K562 (cell line): ENCODE measurements around the gene QARS1. TPM values are rescaled to one million over a fixed set of nuclear protein-coding genes. Genes with fewer than 3 reads are reported as not detected.

Experiments used
- CREBBP ChIP-seq: IDR thresholded peaks from one replicate; pipeline ENCODE4 v1.6.1; 2012; ENCODE audit warnings: low read depth, mild to moderate bottlenecking, control low read depth, inconsistent platforms, low read length
- MTA1 ChIP-seq: fragments of 450-650 bp; IDR thresholded peaks from 2 replicates; pipeline ENCODE4 v1.6.1; 2017; ENCODE audit warnings: borderline replicate concordance
- NCOA2 ChIP-seq, 2 experiments: fragments of 450-650 bp; IDR thresholded peaks; 2 replicates each; pipeline ENCODE4 v1.6.1; 2018; ENCODE audit warnings: mild to moderate bottlenecking in 2 of 2, moderate library complexity in 1 of 2; ENCODE audit not compliant: partially characterized antibody in 2 of 2
- POLR3A ChIP-seq: IDR thresholded peaks from 2 replicates; pipeline ENCODE4 v1.6.1; 2011; ENCODE audit warnings: borderline replicate concordance, mild to moderate bottlenecking, moderate library complexity; ENCODE audit not compliant: insufficient read length, insufficient read depth; ENCODE audit errors: extremely low read depth
- SETDB1 ChIP-seq: IDR thresholded peaks from one replicate; pipeline ENCODE4 v1.6.1; 2012; ENCODE audit warnings: low read length, control low read depth, inconsistent platforms
- U2AF1 ChIP-seq: fragments of 200-400 bp; formaldehyde crosslinking; optimal IDR thresholded peaks from 2 replicates; pipeline ENCODE3; 2017; ENCODE audit warnings: mild to moderate bottlenecking, low read depth, low read length, moderate library complexity
- ZBTB7A ChIP-seq: IDR thresholded peaks from 2 replicates; pipeline ENCODE4 v1.6.1; 2011; ENCODE audit warnings: low read depth, mild to moderate bottlenecking, low read length, moderate library complexity, borderline replicate concordance; ENCODE audit not compliant: control insufficient read depth
- ZNF583 ChIP-seq: fragments of 250-450 bp; sonication (Bioruptor Pico); IDR thresholded peaks from 2 replicates; pipeline ENCODE4 v1.4.0; 2020
- ZNF707 ChIP-seq: fragments of 250-450 bp; sonication (Bioruptor Pico); conservative IDR thresholded peaks from 2 replicates; pipeline ENCODE4 v1.8.0; 2022; ENCODE audit warnings: inconsistent platforms, mild to moderate bottlenecking, moderate library complexity
- polyA plus RNA-seq, 8 experiments: library from polyadenylated mRNA; depleted of rRNA in 4 of 8; stranded (reverse) in 5 of 8; unstranded in 3 of 8; fragments of >200 nt; fragmentation: Nextera tagmentation in 2 of 8; fragmentation: Illumina TruSeq in 1 of 8; extraction: Ambion mirVana in 2 of 8; extraction: Trizol in 1 of 8; gene quantifications; 2 replicates each; pipeline versions ENCODE4 v1.2.1 to v1.2.3, GENCODE V29; 2011 to 2014; ENCODE audit warnings: inconsistent platforms in 1 of 8, missing spikeins in 1 of 8
- total RNA-seq, 7 experiments: library from RNA; depleted of rRNA in 6 of 7; stranded (reverse); fragments of >200 nt in 6 of 7; fragmentation: Illumina TruSeq in 2 of 7; extraction: Trizol in 2 of 7; gene quantifications; 2 replicates each; pipeline versions ENCODE4 v1.2.1 to v1.2.3, GENCODE V29; 2011 to 2021; ENCODE audit warnings: low replicate concordance in 1 of 7
- TF ChIP-seq, protein P1 (sequence below): sonication (generic); formaldehyde crosslinking; IDR thresholded peaks from 2 replicates; pipeline ENCODE4 v1.8.1; 2023; ENCODE audit warnings: mild to moderate bottlenecking, missing genetic modification reagents, moderate library complexity
- TF ChIP-seq, protein P2 (sequence below): sonication (generic); formaldehyde crosslinking; IDR thresholded peaks from 2 replicates; pipeline ENCODE4 v1.8.0; 2023; ENCODE audit warnings: missing genetic modification reagents, mild to moderate bottlenecking, borderline replicate concordance
- TF ChIP-seq, protein P3 (sequence below): fragments of 250-450 bp; sonication (Bioruptor Pico); IDR thresholded peaks from 2 replicates; pipeline ENCODE4 v1.8.0; 2022; ENCODE audit warnings: inconsistent platforms, mild to moderate bottlenecking, moderate library complexity, borderline replicate concordance
- TF ChIP-seq, protein P4 (sequence below): sonication (generic); formaldehyde crosslinking; IDR thresholded peaks from 2 replicates; pipeline ENCODE4 v1.8.1; 2023; ENCODE audit warnings: mild to moderate bottlenecking, missing genetic modification reagents

Gene QARS1
- total and polyA plus RNA-seq, 9 of the 15 experiments (the other 6 are each of a cell fraction or from before 2014, with no cell fraction given), result 148 to 310 (median 273) TPM

DNA sequence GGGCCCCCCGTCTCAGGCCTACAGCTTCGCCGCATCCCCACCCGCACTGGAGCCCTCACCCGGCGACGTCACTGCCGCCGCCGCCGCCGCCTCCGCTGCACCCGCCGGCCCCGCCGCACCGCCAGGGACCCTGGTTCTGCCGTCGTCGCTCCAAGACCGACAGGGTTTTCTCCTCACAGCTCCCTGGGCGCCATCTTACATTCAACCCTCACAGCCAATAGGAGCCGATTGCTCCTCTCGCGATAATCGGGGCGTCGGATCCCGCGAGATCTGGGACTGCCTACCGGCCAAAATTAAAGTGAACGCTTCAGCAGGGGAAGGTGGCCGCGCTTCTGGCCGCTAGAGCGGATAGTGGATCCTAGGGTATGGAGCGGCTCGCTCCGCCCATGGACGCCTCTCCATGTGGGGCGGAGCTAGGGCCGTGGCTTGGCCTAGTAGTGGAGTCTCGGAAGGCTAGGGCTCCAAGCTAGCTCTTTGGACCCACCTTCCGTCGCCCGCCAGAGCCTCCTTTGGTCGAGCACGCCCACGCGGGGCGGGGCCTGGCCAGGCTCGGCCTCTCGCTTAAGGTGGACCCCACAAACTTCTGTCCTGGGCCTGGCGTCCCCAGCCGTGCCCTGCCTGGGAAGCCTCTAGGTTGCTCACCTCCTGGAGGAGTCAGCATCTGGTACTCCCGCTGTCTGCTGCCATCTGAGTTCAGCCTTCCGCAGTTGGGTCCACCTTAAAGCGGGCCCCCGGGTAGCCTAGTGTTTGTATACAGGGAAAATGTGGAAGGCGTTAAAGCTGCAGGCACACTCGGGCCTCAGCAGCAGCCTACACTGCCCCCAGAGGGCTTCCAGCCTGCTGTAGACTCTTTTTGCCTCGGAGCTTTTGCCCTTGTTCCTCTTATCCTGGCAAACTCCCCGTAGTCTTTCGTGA lies 10.4 kb downstream of the QARS1 start, which contains the start of gene QRICH1 (continued):
- TF ChIP-seq, protein P1, sequence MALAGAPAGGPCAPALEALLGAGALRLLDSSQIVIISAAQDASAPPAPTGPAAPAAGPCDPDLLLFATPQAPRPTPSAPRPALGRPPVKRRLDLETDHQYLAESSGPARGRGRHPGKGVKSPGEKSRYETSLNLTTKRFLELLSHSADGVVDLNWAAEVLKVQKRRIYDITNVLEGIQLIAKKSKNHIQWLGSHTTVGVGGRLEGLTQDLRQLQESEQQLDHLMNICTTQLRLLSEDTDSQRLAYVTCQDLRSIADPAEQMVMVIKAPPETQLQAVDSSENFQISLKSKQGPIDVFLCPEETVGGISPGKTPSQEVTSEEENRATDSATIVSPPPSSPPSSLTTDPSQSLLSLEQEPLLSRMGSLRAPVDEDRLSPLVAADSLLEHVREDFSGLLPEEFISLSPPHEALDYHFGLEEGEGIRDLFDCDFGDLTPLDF (CRISPR knock-in tag), result no peak; the same call in 1 of the 2 replicates
- TF ChIP-seq, protein P2, sequence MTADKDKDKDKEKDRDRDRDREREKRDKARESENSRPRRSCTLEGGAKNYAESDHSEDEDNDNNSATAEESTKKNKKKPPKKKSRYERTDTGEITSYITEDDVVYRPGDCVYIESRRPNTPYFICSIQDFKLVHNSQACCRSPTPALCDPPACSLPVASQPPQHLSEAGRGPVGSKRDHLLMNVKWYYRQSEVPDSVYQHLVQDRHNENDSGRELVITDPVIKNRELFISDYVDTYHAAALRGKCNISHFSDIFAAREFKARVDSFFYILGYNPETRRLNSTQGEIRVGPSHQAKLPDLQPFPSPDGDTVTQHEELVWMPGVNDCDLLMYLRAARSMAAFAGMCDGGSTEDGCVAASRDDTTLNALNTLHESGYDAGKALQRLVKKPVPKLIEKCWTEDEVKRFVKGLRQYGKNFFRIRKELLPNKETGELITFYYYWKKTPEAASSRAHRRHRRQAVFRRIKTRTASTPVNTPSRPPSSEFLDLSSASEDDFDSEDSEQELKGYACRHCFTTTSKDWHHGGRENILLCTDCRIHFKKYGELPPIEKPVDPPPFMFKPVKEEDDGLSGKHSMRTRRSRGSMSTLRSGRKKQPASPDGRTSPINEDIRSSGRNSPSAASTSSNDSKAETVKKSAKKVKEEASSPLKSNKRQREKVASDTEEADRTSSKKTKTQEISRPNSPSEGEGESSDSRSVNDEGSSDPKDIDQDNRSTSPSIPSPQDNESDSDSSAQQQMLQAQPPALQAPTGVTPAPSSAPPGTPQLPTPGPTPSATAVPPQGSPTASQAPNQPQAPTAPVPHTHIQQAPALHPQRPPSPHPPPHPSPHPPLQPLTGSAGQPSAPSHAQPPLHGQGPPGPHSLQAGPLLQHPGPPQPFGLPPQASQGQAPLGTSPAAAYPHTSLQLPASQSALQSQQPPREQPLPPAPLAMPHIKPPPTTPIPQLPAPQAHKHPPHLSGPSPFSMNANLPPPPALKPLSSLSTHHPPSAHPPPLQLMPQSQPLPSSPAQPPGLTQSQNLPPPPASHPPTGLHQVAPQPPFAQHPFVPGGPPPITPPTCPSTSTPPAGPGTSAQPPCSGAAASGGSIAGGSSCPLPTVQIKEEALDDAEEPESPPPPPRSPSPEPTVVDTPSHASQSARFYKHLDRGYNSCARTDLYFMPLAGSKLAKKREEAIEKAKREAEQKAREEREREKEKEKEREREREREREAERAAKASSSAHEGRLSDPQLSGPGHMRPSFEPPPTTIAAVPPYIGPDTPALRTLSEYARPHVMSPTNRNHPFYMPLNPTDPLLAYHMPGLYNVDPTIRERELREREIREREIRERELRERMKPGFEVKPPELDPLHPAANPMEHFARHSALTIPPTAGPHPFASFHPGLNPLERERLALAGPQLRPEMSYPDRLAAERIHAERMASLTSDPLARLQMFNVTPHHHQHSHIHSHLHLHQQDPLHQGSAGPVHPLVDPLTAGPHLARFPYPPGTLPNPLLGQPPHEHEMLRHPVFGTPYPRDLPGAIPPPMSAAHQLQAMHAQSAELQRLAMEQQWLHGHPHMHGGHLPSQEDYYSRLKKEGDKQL (CRISPR knock-in tag), result no peak
- TF ChIP-seq, protein P3, sequence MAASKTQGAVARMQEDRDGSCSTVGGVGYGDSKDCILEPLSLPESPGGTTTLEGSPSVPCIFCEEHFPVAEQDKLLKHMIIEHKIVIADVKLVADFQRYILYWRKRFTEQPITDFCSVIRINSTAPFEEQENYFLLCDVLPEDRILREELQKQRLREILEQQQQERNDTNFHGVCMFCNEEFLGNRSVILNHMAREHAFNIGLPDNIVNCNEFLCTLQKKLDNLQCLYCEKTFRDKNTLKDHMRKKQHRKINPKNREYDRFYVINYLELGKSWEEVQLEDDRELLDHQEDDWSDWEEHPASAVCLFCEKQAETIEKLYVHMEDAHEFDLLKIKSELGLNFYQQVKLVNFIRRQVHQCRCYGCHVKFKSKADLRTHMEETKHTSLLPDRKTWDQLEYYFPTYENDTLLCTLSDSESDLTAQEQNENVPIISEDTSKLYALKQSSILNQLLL (CRISPR knock-in tag), result no peak
- no peak for TF ChIP-seq CREBBP
- no peak for TF ChIP-seq SETDB1
- no peak for TF ChIP-seq ZNF707 (CRISPR knock-in tag)
- TF ChIP-seq ZBTB7A, result no peak
- TF ChIP-seq U2AF1, result no peak
- no peak for TF ChIP-seq NCOA2 (IDR thresholded peaks at IDR 0.05; ENCODE audit: partially characterized antibody in 2 of 2)
- TF ChIP-seq, protein P4, sequence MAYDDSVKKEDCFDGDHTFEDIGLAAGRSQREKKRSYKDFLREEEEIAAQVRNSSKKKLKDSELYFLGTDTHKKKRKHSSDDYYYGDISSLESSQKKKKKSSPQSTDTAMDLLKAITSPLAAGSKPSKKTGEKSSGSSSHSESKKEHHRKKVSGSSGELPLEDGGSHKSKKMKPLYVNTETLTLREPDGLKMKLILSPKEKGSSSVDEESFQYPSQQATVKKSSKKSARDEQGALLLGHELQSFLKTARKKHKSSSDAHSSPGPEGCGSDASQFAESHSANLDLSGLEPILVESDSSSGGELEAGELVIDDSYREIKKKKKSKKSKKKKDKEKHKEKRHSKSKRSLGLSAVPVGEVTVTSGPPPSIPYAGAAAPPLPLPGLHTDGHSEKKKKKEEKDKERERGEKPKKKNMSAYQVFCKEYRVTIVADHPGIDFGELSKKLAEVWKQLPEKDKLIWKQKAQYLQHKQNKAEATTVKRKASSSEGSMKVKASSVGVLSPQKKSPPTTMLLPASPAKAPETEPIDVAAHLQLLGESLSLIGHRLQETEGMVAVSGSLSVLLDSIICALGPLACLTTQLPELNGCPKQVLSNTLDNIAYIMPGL (CRISPR knock-in tag), result peak; percentile 27
- TF ChIP-seq ZNF583 (CRISPR knock-in tag), result no peak
- no peak for TF ChIP-seq POLR3A
- no peak for TF ChIP-seq MTA1
